OCI-LY7 (cell line): ENCODE measurements around the gene POLA1.

ENCODE experiments used
- CTCF ChIP-seq: fragments of 200-600 bp; sonication (generic); conservative IDR thresholded peaks from 2 replicates; pipeline ENCODE4 v1.5.1; 2014; ENCODE audit warnings: mild to moderate bottlenecking, antibody characterized with exemption, low read length, moderate library complexity, mixed read lengths
- EZH2phosphoT487 ChIP-seq: fragments of 200-600 bp; sonication (generic); IDR thresholded peaks from 2 replicates; pipeline ENCODE4 v1.6.1; 2018; ENCODE audit warnings: low read depth, borderline replicate concordance, mild to moderate bottlenecking, mixed run types, antibody characterized with exemption, low read length, moderate library complexity, mixed read lengths

GRCh38 chrX:24987731-24988130 lies 294.0 kb downstream of the POLA1 start:
- TF ChIP-seq CTCF (no peak), EZH2phosphoT487 (no peak)
